Measurements from ENCODE around the gene IFT88.

DNA sequence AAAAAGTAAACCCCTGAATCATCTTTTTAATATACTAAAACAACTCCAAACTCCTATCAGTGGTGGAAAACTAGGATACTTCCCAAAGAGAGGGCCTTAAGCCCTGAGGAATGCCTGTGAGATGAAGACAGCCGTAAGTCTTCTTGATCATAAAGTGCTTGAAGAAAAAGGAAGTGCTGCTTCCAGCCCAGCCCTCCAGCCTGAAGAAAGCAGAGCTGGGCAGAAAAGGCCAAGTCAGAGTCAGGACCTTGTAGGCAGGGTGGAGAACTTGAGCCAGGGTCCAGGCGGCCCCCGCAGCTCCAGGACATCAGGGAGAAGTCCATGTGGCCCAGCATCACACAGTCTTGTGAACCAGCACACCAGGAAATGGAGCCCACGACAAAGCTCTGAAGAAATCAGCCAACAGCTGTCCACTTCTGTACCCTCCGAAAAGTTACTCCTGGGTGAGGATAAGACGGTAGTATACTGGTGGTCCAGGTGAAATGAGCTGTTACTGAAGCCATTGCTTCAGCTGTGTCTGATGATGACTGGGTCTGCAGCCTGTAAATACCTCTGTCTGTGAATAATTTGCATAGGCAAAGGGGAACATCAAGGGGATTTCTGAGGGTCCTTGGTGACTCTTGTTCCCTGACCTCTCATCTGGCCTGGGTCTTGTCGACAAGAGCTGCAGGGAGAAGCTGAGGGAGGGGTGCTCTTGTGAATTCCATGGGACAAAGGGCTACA, 22.6 kb upstream of the IFT88 start:
- TF ChIP-seq, protein P1, sequence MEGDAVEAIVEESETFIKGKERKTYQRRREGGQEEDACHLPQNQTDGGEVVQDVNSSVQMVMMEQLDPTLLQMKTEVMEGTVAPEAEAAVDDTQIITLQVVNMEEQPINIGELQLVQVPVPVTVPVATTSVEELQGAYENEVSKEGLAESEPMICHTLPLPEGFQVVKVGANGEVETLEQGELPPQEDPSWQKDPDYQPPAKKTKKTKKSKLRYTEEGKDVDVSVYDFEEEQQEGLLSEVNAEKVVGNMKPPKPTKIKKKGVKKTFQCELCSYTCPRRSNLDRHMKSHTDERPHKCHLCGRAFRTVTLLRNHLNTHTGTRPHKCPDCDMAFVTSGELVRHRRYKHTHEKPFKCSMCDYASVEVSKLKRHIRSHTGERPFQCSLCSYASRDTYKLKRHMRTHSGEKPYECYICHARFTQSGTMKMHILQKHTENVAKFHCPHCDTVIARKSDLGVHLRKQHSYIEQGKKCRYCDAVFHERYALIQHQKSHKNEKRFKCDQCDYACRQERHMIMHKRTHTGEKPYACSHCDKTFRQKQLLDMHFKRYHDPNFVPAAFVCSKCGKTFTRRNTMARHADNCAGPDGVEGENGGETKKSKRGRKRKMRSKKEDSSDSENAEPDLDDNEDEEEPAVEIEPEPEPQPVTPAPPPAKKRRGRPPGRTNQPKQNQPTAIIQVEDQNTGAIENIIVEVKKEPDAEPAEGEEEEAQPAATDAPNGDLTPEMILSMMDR (IDR thresholded peaks at IDR 0.05) = no peak
- no peak for TF ChIP-seq POLR2A (IDR thresholded peaks at IDR 0.05)

All from uterus (tissue), 2 donors.